ENCODE data around the gene PLBD2.

DNA sequence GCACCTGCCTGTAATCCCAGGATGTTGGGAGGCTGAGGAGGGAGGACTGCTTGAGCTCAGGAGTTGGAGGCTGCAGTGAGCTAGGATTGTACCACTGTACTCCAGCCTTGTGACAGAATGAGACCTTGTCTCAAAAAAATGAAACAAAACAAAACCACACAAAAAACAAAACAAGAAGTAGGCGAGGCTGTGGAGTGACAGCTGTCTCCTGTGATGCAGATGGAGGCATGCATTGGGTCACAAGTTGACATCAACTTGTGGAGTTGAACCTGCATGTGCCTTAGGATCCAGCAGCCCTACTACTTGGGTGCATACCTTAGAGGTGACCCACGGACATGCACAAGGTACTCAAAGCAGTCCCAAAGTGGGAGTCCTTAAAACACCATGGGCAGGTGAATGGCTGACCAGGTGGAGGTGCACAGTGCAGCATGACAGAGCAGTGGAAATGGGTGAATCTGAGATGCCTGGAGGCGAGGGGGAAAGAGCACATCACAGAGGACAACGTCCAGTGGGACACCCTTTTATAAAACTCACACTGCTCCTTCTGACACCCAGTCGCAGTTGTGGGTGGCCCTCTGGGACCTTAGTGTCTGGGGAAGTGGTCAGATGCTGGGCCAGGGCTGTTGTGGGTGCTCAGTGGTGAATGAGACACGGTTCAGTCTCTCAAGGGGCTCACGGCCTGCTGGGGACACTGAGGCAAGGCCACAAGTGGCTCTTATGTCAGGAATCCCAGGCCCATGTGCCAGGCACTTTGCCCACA lies 12.7 kb downstream of the PLBD2 start:
- TF ChIP-seq, protein P1, sequence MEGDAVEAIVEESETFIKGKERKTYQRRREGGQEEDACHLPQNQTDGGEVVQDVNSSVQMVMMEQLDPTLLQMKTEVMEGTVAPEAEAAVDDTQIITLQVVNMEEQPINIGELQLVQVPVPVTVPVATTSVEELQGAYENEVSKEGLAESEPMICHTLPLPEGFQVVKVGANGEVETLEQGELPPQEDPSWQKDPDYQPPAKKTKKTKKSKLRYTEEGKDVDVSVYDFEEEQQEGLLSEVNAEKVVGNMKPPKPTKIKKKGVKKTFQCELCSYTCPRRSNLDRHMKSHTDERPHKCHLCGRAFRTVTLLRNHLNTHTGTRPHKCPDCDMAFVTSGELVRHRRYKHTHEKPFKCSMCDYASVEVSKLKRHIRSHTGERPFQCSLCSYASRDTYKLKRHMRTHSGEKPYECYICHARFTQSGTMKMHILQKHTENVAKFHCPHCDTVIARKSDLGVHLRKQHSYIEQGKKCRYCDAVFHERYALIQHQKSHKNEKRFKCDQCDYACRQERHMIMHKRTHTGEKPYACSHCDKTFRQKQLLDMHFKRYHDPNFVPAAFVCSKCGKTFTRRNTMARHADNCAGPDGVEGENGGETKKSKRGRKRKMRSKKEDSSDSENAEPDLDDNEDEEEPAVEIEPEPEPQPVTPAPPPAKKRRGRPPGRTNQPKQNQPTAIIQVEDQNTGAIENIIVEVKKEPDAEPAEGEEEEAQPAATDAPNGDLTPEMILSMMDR (IDR thresholded peaks at IDR 0.05; ENCODE audit: borderline replicate concordance, extremely low read depth, low read length, poor library complexity, severe bottlenecking), result no peak
- no peak for TF ChIP-seq EZH2 (IDR thresholded peaks at IDR 0.05; ENCODE audit: borderline replicate concordance, low read depth, low read length, severe bottlenecking)
